Ramos (cell line): Measurements from ENCODE around the gene TMEM50B.
"Not testable (repeated sequence)": the region's sequence is repeated elsewhere in the genome, so short reads cannot be mapped to it uniquely, and the experiment has no call there.

Experiments
- in situ Hi-C: fragments of 300-500 bp; cut with MboI; formaldehyde crosslinking; loops from one replicate; pipeline ENCODE4 v1.14.3; 2022; ENCODE audit warnings: low sequenced_read_pairs; ENCODE audit not compliant: unreplicated experiment

Gene TMEM50B

DNA sequence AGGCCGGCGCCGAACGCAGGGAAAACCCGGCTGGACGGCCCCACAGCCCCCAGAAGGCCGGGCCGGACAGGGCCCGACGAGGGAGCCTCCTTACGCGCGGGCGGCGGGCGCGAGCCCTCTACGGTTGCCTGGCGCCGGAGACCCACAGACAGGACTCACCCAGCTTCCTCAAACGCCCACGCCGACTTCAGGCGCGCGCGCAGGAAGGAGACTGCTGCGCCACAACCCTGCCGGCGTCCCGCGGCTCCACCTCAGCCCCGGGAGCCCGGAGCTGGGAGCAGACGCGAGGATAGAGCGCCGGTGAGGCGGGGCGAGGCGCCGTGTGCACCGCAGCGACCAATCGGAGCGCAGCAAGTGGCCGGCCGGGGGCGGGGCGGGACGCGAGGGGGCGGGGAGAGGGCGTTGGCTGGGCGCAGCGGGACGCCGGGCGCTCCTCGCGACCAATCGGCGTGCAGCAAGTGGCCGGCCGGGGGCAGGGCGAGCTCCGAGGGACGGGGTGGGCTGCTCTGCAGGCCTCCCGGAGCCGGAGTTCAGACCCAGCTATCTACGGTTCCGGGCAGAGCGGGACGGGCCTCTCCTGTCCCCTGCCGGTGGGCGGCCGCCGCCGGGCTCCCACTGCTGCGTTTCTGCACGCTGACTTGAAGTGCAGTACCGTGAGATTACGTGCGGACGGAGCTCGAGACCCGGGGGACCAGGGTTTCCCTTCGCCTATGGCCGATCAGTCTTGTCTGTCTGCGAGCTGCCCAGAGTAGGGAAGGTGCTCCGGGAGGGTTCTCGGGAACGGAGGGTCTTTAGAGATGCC is at the start of gene TMEM50B:
Gene TMEM50B (minus strand): TSS at position 296 of the 802 bp plus-strand sequence. CDS start 11,089 bp downstream, outside the sequence.
- in situ Hi-C loops = no loop called here

GRCh38 chr21:33522953-33523349 is 43.2 kb upstream of the TMEM50B start:
- in situ Hi-C loops = no loop called here

DNA sequence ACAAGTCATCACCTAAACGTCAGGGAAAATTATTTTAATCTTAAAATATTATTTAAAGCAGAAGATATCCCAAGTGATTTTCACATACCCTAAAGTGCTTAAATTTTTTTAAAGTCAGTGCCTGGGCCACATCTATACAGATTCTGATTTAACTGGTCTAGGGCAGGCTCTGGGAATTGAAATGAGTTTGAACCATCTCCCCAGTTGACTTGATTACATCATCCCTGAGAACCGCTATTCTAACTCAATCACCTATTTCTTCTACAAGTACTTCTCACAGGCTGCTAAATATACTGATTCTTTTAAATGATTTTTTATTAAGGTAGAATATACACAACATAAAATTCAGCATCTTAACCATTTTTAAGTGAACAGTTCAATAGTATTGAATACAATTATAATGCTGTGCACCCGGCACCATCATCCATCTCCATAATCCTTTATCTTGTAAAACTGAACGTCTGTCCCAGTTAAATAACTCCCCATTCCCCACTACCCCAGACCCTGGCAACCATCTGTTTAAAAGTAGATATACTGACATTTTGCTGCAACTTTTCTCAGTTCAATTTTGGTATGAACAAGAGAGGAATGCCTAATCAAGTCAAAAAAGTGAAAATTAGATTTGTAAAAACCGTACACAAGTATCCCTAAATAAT is 42.7 kb upstream of the TMEM50B start:
- in situ Hi-C loops = no loop called here

GRCh38 chr21:33518899-33519298 is 39.1 kb upstream of the TMEM50B start:
- in situ Hi-C loops = no loop called here

DNA sequence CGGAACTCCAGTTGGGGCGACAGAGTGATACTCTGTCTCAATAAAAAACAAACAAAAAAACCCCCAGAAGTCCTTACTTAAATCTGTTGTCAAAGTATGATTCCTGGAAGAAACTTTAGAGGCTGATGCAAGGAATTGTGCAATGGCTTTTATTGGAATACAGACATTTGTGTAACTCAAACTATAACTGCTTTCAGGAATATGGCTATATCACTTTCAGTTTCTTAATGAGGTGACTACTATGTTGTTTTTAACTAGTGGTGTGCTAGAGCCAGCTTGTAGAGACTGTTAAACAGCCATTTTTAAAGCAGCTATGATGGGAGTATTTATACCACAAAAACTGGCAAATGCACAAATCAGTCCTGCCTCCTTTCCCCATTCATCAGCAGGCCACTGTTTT is 34.5 kb upstream of the TMEM50B start:
- in situ Hi-C loops = no loop called here

- in situ Hi-C loops = no loop called here
Observed at GRCh38 chr21:33512481-33512880, 32.7 kb upstream of the TMEM50B start.

DNA sequence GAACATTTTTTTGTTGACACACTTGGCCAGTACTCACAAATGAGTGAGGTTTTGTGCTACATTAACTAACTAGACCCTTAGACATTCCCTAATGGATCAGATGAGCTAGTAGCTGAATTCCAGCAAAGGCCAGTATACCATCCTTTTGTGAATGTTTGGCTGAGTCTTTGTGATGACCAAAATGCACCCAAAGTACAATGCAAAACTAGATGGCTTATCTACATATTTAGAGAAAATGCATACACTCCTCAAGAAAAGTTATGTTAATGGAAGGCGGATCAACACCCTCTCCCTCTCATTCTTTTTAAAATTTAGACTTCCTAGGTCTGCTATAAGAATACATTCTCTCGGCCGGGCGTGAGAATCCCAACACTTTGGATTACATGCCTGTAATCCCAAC is 31.9 kb upstream of the TMEM50B start:
- in situ Hi-C loops = no loop called here

DNA sequence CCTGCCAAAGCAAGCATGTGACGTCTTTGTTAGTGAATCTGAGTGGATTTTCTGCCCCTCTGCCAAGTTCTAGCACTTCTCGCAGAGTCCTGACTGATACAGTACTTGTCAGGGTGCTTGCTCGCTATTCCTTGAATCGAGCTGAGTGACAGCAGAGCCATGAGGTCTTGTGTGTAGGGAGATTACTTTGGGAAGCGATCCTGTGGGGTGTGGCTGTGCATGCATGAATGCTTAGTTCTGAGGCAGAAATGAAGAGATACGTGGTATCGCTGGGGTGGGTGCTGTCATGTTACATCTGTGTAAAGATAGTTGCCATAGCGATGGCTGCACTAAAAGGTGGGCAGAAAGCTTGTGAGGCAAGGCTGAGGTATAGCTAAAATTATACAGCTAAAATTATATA is 31.1 kb upstream of the TMEM50B start:
- in situ Hi-C loops = no loop called here

- in situ Hi-C loops = not testable (repeated sequence)
Observed at GRCh38 chr21:33507003-33507402, 27.2 kb upstream of the TMEM50B start.

DNA sequence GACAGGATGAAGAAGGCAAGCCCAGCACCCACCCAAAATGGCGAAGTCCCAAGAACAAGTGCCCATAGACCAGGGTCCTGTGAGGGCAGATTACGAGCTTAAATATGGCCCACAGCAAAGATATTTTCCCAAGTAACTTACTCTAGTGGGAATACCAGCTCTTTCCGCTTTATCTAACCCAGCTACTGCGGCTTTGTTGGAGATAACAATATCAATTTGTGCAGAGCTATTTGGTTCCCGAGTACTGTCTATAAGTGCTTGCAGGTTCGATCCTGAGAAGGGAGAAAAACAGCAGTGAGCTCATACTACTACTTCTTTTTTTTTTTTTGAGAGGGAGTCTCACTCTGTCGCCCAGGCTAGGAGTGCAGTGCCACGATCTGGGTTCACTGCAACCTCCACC is 26.1 kb upstream of the TMEM50B start:
- in situ Hi-C loops = no loop called here

DNA sequence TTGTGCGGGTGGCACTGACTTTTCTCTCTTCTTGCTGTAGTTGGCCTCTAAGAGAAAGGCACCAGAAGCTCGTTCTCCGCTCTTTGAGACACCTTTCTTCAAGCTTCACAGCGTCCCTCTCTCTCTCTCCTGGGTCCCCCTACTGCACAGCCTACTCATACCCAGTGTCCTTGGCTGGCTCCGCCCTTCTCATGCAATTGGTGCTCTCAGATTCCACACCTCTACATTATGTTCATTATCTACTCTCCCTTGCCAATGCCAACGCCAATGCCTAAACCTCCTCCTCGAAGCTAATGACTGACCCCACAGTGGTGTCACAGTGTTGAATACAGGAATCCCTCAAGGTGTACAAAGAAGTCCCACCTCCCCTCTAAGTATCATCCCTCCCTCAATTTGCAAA is 16.6 kb upstream of the TMEM50B start:
- in situ Hi-C loops = no loop called here

DNA sequence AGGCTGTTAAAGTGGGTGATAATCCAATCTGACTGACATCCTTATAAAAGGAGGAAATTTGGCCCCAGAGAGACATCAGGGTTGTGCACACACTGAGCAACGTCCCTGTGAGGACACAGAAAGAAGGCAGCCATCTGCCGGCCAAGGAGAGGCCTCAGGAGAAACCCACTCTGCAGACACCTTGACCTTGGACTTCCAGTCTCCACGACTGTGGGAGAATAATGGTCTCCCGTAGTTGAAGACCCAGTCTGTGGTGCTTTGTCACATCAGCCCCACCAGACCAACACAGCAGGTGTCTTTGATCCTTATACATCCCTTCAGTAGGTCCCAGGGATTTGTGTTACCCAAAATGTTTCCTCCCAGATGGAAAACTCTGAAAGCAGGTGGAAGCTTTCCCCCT is 16.0 kb upstream of the TMEM50B start:
- in situ Hi-C loops = no loop called here

DNA sequence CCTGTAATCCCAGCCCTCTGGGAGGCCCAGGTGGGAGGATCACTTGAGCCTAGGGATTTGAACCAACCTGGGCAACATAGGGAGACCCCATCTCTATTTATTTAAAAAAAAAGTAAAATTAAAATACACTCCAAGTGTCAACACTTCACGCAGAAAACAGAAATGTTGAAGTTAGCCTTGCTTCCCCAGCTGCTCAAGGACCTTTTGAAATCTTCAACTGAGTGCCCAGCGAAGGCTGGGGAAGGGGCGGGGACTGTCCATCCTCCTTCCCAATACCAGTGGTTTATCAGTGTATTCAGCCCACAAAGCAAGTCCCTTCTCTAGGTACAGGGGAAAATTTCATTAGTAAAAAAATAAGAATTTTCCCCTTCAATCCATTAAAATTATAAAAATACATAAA is 14.0 kb upstream of the TMEM50B start:
- in situ Hi-C loops = no loop called here

GRCh38 chr21:33492571-33492970 is 12.8 kb upstream of the TMEM50B start:
- in situ Hi-C loops = no loop called here

- in situ Hi-C loops = no loop called here
Observed at GRCh38 chr21:33491373-33492102, 11.8 kb upstream of the TMEM50B start, which contains the start of gene DNAJC28. Gene DNAJC28 (minus strand): TSS chr21:33491716. CDS start chr21:33489393, 2,323 bp downstream.

DNA sequence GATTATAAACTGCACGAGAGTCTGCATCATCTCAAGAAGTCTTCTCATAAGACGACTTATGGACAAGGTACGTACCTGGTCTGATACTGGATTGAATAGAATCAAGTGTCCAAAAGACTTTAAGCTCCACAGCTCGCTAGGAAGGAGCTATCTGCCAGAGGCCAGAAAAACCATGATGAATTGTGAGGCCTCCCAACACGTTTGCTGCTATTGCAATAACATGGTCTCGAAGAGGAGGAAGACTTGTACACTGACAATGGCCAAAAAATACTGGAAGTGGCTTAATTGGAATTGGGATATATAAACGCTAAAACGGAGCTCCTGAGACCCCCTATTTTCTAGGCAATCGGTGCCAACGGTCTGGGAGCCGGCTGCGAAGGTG is 11.2 kb upstream of the TMEM50B start:
- in situ Hi-C loops = no loop called here

GRCh38 chr21:33488936-33489335 is 9.2 kb upstream of the TMEM50B start:
- in situ Hi-C loops = no loop called here

- in situ Hi-C loops = no loop called here
Observed at GRCh38 chr21:33487996-33488395, 8.2 kb upstream of the TMEM50B start.

GRCh38 chr21:33481314-33481943 is 1.7 kb upstream of the TMEM50B start:
- in situ Hi-C loops = no loop called here

DNA sequence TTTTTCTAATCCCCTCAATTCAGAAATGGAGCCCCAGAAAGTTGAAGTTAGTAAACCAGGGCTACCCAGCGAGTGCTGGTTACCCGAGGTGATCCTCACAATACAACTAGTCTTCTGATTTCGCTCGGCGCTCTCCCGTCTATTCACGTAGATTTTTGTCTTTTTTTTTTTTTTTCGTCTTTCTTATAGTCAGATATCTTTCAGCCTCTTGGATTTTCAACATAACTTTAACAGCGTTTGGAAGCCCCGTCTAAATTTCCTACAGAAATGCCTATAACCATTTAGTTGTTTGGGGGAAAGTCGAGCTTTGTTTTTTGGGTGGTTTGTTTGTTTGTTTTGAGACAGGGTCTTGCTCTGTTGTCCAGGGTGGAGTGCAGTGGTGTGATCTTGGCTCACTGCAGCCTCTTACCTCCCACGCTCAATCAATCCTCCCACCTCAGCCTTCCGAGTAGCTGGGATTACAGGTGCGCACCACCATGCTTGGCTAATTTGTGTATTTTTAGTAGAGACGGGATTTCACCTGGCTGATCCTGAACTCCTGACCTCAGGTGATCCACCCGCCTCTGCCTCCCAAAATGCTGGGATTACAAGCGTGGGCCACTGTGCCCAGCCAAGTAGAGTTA is 818 bp upstream of the TMEM50B start:
- in situ Hi-C loops = no loop called here
